Activated CD4-positive, alpha-beta T cell treated with anti-CD3 and anti-CD28 coated beads, Interleukin-2, Interleukin-6, amounts not matched to agents 100 ng/mL and 50 ng/mL, durations not matched to agents 16 hours and 8 hours (primary cell): ENCODE results near the gene TPSAB1.
"Not testable (repeated sequence)": the region's sequence is repeated elsewhere in the genome, so short reads cannot be mapped to it uniquely, and the experiment has no call there.

Experiments used
- DNase-seq: peaks from one replicate; pipeline ENCODE4 v3.0.0-alpha.2; 2020

TPSAB1 gene

DNA sequence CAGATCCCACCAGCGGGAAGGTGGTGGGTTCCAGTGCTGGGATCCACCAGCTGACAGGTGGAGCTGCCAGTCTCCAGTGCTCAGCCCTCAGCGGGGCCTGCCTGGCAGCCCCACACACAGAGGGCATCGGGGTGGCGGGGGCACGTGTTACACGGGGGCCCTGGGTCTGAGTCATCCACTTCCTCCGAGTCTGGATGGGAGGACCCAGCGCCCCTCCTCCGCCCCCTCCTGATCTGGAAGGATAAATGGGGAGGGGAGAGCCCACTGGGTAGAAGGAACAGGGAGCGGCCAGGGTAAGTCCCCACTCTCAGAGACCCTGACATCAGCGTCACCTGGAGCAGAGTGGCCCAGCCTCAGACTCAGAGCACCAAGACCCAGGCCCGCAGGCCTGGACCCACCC lies at the start of gene TPSAB1:
TSS of gene TPSAB1 (plus strand) at position 270 of the 400 bp plus-strand sequence. CDS start 234 bp downstream, outside the sequence.
- DNase-seq, result not testable (repeated sequence)

DNA sequence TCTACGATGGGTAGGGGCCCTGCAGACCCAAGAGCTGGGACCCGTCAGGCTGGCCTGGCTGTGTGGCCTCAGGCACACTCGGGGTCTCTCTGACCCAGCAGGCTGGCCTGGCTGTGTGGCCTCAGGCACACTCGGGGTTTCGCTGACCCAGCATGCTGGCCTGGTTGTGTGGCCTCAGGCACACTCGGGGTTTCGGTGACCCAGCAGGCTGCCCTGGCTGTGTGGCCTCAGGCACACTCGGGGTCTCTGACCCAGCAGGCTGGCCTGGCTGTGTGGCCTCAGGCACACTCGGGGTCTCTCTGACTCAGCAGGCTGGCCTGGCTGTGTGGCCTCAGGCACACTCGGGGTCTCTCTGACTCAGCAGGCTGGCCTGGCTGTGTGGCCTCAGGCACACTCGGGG lies 49.7 kb upstream of the TPSAB1 start:
- DNase-seq, result not testable (repeated sequence)

- no peak for DNase-seq
Observed at GRCh38 chr16:1192384-1193073, 48.0 kb upstream of the TPSAB1 start.

GRCh38 chr16:1193143-1193824 lies 47.2 kb upstream of the TPSAB1 start:
- DNase-seq, result no peak

DNA sequence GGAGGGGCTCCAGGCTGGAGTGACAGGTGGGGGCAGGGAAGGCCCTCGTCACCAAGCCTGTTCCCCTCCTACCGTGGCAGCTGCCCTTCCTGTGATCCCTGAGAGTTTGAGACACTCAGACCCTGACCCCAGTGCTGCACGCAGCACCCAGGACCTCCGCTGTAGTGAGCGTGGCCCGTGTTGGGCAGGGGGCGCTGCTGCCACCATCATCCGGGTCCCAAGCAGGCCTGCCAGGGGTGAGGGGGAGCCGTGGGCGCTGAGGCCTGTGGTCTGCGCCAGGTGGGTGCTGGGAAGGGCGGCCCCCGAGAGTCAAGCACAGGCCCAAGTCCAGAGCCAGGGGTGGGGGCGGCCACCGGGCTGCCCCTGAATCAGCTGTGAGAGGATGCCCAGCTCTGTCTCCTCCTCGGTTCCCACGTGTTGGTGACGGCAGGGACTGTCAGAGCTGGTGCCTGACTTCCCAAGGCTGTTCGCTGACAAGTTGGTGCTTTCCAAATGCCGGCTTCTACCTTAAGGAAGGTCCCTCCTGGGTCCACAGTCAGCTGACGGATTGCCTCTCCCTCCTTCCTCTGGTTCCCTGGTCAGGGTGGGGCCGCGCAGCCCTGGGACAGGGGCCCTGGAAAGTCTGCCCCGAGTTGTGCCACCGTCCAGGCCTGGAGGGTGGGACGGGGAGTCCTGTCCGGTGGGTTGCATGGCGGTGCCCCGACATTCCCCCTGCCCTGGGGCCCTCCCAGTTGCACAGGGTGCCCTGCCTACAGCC lies 46.5 kb upstream of the TPSAB1 start:
- DNase-seq, result no peak

- no peak for DNase-seq
Observed at GRCh38 chr16:1194665-1195392, 45.7 kb upstream of the TPSAB1 start.

- DNase-seq, result no peak
Observed at GRCh38 chr16:1195393-1195666, 45.2 kb upstream of the TPSAB1 start.

DNA sequence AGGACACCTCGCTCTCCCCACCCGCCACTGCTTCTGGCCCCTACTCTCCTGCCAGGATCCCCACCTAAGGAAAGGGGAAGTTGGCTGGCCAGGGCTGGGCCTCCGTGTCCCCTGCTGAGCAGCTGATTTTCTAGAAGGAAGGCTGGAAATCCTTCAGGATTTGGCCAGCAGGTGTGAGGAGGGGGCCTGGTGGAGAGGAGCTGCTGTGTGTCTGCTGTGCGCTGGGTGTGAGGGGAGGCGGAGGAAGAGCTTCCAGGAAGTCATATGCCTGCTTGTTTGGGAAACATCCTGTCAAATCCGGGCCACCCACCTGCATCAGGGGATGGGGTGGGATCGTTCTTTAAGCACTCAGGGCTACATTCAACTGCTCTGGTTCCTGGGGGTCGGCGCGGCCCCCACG lies 44.0 kb upstream of the TPSAB1 start:
- no peak for DNase-seq

GRCh38 chr16:1197237-1197866 lies 43.2 kb upstream of the TPSAB1 start:
- DNase-seq, result no peak

- DNase-seq, result no peak
Observed at GRCh38 chr16:1198194-1198593, 42.3 kb upstream of the TPSAB1 start.

- DNase-seq, result not testable (repeated sequence)
Observed at GRCh38 chr16:1198671-1199346, 41.7 kb upstream of the TPSAB1 start.

GRCh38 chr16:1199347-1200013 lies 41.0 kb upstream of the TPSAB1 start:
- no peak for DNase-seq

DNA sequence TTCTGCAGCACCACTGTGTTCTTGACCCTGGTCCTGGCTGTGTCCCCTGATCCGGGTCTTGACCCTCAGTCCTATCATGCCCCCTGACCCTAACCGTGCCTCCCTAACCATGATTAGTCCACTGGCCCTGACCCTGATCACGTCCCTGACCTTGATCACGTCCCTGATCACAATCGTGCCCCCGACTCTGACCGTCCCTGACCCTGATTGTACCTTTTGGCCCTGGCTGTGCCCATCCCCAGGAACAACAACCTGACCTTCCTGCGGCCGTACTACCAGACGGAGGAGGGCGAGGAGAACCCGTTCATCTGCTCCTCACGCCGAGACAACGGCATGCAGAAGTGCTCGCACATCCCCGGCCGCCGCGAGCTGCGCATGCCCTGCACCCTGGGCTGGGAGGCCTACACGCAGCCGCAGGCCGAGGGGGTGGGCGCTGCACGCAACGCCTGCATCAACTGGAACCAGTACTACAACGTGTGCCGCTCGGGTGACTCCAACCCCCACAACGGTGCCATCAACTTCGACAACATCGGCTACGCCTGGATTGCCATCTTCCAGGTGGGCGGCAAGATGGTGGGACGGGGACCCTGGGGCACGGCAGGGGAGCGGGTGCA lies 40.4 kb upstream of the TPSAB1 start:
- DNase-seq, result no peak

DNA sequence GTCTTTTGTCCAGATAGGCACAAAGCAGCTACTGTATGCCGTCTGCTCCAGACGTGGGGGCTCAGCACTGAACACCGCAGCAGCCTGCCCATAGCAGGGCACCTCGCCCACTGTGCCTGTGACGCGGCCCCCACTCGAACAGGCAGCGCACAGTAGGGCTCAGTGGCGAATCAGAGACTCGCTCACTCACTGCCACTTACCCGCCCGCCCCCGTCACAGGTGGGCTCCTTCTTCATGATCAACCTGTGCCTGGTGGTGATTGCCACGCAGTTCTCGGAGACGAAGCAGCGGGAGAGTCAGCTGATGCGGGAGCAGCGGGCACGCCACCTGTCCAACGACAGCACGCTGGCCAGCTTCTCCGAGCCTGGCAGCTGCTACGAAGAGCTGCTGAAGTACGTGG lies 39.1 kb upstream of the TPSAB1 start:
- no peak for DNase-seq

GRCh38 chr16:1202274-1202673 lies 38.2 kb upstream of the TPSAB1 start:
- DNase-seq, result no peak

- no peak for DNase-seq
Observed at GRCh38 chr16:1204933-1205332, 35.6 kb upstream of the TPSAB1 start.

DNA sequence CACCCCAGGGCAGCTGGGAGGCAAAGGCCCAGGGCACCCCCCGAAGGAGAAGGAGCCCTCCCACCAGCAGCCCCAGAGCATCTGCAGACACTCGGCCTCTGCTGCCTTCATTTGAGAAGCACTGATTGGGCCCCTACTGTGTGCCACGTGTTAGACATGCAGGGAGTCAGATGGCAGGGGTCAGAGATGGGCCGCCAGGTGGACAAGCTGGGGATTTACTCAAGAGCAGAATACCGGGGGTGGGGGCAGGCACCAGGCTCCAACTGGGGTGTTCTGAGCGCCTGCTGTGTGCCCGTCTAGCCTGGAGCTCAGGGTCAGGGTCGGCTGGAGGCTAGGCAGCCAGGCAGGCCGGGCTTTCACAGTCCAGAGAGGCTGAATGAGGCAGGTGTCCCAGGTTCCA lies 34.2 kb upstream of the TPSAB1 start:
- DNase-seq, result no peak

DNA sequence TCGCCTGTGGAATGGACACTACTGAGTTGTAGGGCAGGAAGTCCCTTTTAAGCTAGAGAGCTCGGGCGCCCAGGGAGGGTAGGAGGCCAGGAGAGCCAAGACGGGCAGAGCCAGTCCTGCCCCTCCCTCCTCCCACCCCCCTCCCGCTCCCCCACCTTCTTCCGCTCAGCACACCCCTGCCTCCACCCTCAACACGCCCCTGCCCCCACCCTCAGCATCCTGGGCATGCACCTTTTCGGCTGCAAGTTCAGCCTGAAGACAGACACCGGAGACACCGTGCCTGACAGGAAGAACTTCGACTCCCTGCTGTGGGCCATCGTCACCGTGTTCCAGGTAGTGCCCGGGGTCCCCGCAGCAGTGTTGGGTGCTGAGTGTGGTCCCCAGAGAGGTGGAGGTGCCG lies 33.7 kb upstream of the TPSAB1 start:
- no peak for DNase-seq

GRCh38 chr16:1208239-1208830 lies 32.2 kb upstream of the TPSAB1 start:
- DNase-seq, result peak; percentile 12

- no peak for DNase-seq
Observed at GRCh38 chr16:1209081-1209480, 31.4 kb upstream of the TPSAB1 start.

DNA sequence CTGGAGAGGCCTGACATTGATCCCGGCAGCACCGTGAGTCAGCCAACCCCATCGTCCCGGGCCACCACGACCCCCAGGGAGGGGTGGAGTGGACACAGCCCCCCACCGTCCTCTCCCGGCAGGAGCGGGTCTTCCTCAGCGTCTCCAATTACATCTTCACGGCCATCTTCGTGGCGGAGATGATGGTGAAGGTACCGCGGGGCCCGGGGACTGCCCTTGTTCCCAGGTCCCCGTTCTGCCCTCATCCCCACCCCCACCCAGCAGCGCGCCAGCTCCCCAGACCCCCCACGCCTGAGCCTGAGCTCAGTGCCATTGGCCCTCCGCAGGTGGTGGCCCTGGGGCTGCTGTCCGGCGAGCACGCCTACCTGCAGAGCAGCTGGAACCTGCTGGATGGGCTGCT lies 30.0 kb upstream of the TPSAB1 start:
- DNase-seq, result no peak
